NCI-H460 (cell line): ENCODE measurements around the gene PDE6D. TPM values are rescaled to one million over a fixed set of nuclear protein-coding genes. Genes with fewer than 3 reads are reported as not detected.

Experiments
- DNase-seq: peaks from one replicate; pipeline ENCODE4 v3.0.0-alpha.2; 2016; ENCODE audit warnings: low read depth; ENCODE audit errors: extremely low read depth
- total RNA-seq: library from RNA; depleted of rRNA; stranded (reverse); fragments of >200 nt; shearing (Covaris generic); gene quantifications from 2 replicates; pipeline ENCODE4 v1.2.3, GENCODE V29; 2014

Gene PDE6D
- total RNA-seq, 1 experiment from 2014 or later: 32.6 TPM

DNA sequence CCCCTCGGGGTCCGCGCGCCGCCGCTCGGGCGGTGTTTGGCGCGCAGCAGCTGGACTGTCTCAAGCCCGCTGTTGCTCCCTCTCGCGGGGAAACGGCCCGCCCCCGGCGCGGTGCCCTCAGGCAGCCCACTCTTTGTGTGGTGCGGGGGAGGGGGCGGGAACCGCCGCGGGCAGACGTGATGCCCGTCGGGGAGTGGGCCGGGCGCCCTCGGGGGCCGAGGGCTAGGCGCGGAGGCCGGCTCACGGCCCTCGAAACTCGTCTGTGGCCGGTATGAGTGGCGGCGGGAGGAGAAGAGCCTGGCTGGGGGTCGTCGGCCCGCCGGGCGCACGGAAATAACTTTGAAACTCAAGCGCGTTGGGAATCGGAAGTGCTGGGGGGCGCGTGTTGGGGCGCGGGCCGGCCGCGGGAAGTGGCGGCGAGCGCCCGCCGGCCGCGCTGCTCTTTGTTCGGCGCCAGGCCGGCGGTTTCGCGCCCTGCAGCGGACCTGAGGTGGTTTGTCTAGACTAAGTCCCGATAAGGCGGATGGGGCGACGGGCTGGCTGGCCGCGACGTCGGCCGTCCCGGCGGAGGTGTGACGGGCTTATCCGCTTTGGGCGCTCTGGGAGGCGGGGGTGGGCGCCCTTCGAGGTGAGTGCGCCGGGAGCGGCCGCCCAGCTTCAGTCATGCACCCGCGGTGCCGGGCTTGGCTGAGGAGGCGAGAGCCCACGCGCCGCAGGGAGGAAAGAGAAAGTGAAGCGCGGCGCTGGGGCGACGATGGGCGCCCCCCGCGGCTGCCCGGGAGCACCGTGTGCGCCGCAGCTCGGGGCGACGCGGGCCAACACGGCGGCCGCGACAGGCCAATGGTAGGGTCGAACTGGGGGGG lies 72.1 kb downstream of the PDE6D start:
- no peak for DNase-seq

DNA sequence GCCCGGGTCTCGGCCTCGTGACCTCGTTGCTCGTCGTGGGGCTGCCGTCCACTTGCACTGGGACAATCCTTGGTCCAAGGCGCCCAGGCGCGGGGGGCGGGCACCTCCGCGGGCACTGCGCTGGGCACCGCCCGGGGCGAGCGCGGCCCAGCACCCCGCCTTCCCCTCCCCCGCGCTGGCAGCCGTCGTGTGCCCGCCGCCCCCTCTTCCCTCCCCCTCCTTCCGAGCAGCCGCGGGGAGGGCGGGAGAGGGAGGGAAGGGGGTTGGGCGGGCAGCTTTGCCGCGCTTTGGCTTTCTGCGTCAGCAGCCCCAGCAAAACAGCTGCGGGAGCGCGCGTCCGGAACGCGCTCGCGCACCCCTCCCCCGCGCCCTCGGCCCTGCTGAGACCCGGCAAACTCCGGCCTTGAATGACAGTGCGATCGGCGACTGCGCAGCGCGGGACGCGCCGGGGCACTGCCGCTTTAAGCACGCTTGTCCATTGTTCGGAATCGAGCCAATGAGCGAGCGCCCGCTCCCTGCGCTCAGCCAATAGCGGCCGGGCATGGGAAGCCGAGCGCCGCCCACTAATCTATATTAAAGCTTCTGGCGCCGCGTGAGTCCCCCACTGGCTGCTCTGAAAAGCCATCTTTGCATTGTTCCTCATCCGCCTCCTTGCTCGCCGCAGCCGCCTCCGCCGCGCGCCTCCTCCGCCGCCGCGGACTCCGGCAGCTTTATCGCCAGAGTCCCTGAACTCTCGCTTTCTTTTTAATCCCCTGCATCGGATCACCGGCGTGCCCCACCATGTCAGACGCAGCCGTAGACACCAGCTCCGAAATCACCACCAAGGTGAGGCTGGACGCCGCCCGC lies 72.9 kb downstream of the PDE6D start, which contains the start of gene PTMA:
Gene PTMA, plus strand, starts transcription at position 599 of the 846 bp plus-strand sequence. Its CDS starts 182 bp downstream, at position 781.
- DNase-seq: peak; percentile 99

DNA sequence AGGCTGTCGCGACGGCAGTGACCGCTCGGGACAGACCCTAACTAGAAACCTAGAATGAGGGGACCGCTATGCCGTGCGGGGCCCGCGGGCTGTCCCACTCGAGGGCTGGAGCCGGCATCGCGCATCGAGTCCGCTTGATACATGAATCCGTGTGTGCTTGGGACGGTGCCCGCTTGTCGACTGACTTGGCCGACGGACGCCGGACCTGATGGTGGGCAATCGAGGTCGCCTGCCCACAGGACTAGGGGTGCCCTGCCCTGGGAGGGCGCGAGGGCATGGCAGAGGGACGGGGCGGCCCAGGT lies 73.5 kb downstream of the PDE6D start:
- no peak for DNase-seq

DNA sequence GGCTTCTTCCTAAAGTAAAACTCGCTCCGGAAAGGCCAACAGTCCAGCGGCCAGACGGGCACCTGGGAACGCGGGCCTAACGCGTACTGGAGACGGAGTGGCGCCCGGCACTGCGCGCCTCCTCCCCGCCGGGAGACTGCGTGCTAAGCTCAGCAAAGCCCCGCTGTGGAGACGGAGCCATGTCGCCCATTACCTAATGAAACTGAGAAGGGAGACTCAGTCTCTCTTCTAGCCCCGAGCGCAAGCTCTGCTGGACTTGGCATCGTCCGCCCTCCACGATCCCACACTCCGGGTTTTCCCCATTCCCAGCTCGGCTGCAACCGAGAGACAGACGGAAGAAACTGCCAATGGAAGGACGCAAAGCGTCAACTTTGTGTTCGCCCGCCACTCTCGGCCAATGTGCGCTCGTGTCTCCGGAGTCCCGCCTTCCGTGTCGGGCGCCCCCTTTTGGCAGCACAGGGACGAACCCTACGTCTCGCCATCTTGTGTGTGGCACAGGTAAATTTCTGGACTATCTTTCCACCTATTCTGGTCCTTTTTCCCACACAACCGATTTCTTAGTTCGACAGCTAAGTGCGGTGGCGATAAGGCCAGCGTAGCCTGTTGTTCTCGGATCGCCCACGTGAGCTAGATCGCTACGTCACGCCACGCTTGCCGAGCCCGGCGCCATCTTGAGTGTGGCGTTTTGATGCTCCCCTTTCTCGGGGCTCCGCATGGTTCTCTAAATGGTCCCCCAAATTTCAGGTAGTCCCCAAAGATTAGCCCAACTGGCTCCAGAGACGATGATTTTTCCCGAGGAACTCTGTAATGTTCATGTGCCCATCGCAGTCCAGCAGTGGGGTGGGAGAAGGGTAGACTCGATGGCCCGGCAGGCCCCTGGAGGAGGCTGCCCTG lies 74.1 kb downstream of the PDE6D start:
- DNase-seq: peak; percentile 98

DNA sequence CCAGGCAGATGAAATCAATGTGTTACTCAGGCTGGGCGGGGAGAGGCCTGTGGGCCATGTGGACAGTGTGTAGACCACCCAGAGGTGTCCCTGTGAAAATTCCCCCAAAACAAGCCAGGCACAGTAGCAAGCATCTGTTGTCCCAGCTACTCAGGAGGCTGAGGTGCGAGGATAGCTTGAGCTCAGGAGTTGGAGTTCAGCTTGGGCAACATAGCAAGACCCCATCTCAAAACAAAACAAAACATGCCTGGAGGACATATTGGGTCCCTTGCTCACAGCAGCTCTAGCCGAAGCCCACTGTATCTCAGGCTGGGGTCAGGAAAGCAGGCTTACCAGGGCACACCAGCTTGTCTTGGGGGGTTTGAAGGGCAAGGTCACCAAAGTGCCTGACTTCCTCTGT lies 77.1 kb downstream of the PDE6D start:
- DNase-seq: no peak

DNA sequence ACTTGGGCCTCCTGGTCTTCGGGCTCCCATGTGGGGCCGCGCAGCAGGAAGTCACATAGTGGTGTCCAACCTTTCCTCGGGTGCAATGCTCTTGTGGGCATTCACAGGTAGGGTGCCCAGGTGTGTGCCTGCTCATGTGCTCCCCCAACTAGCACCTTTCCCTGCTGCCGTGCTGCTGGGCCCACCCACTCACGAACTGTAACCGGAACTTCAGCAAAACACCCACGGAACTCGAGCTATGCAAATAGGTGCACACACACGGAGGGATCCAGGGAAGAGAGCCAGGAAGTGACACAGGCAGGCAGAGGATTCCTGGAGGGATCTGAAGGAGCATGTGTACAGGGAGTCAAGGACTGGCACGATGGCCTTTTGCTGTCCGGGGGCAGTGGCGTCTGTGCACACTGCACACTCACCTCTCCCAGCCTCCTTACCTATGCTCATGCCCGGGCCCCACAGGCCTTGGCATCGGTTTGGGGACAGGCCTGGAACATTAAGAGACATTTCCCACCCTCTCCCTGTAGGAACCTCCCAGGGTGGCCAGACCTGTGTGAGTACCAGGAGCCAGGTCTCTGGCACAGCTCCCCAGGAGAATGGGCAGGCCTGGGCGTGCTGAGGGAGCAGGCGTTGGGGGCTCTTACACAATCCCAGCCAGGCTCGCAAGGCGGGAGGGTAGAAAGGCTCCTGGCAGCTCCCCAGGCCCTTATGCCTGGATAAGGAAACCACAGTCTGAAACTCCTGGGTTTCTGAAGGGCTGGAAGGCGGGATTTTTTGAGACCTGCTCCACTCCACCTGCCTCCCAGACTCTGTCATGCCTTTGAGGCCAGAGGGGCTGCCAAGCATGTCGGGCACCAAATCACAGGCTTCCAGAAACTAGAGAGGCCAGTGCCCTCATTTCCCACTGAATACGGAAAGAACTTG lies 79.4 kb downstream of the PDE6D start:
- DNase-seq: no peak

DNA sequence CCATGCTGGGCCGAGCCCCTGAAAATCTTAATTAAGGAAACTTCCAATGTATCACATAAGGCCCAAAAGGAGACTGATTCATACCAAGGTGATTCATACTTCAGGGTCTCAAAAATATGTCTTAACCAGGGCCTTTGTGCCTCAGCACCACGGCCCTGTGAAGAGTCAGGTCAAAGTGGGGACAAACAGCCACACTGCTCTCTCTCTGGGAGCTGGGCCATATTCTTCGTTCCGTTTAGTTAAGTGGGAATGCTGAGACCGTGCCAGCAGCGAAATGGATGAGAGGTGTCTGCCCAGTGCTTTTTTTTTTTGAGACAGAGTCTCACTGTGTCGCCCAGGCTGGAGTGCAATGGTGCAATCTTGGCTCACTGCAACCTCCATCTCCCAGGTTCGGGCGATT lies 82.1 kb downstream of the PDE6D start:
- DNase-seq: no peak

DNA sequence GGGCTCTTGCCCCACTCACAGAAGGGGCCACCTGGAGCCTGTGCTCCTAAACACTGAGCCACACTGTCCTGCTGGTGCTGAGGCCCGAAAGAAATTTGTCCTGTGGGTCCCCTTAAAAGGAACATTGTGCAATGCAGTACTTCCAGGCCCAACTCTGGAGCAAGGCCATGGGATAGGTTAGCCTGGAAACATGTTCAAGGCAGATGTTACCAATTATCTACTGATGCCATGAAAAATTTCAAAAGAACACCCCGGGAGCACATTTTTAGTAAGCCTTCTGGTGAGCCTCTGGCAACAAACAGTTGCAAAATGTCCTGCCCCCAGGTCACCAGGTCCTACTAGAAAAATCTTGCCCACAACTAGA lies 85.1 kb downstream of the PDE6D start:
- DNase-seq: no peak

- no peak for DNase-seq
These were observed 87.1 kb downstream of the PDE6D start for GRCh38 chr2:231693956-231694355.

DNA sequence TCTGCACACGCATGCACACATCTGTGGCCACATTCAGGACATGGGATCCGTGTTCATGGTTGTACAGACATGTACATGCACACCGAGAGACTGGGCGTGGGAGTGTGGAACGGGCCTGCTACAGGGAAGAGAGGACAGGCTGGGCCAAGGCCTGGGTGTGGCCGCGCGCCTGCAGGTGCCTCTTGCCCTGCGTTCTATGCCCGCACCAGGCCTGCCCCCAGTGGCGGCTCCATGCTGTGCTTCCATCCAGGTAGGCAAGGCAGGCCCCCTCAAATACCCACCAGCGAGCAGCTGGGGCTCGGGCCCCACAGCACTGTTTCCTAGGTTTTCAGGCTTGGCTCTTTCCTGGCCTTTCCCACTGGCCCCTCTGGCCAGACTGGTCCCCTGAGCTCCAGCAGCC lies 88.2 kb downstream of the PDE6D start:
- no peak for DNase-seq

DNA sequence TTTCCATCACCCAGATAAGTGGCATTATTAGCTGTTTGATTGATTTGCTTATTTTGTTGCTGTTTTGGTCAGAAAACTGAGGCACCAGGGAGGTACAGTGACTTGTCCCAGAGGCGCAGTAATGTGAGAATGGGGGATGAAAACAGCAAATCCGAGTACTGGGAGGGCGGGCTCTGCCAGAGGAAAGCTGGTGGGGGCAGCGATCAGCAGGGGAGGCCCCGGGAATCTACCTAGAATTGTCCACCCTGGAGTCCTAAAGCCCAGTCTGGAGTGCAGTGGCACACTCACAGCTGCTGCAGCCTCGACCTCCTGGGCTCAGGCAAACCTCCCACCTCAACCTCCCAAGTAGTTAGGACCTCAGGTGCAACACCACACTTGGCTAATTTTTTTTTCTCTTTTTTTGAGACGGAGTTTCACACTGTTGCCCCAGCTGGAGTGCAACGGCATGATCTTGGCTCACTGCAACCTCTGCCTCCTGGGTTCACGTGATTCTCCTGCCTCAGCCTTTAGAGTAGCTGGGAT lies 89.8 kb downstream of the PDE6D start:
- DNase-seq: no peak

DNA sequence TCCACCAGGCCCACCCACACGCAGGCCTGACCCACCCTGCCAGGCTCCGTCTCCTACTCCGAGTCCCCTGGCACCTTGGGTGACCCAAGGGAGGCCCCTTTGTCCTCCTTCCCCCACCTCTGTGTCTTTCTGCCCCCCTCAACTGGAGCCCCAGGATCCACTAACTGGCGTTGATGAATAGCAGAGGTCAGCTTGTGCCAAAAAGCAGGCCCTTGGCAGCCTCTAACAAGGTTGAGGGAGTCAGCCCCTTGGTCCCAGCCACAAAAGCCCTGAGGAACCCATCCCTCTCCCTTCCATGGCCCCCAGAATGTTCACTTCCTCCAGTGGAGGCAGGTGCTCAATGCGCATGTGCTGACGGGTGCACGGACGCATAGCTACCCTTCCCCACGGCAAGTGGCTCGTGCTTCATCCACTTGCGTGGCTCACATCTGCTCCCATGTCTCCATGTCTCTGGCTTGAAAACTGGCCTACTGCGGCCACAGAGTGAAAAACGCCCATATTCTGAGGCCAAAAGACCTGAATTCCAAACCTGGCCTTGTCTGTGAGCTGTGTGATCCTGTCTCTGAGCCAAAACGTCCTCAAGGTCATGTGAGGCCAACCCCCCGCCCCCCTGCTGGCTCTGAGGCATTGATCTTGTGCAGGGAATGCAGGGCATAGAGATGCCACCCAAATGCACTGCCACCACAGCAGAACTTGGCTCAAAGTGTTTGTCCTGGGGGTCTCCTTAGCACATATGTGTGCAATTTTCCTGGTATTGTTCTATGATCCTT lies 91.8 kb downstream of the PDE6D start:
- no peak for DNase-seq

DNA sequence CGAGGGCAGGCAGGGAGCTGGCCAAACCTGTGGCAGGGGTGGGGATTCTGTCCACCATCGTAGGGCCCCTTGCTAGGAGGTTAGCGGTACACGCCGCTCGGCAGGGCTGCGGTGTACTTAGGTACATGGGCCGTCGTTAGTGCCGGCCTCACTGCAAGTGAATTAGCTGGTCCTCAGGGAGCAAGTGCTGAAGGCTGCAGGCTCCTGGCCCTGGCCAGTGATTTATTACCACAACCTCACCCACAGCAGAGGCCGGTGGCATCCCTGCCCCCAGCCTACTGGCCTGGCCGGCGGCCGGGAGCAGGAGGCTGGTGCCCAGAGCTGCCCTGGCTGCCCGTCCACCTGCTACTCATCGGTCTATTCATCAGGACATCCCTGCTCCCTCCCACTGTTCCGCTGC lies 92.4 kb downstream of the PDE6D start:
- DNase-seq: no peak

- no peak for DNase-seq
These were observed 93.1 kb downstream of the PDE6D start for GRCh38 chr2:231687961-231688360.

GRCh38 chr2:231687133-231687852 lies 93.8 kb downstream of the PDE6D start:
- DNase-seq: peak; percentile 70

DNA sequence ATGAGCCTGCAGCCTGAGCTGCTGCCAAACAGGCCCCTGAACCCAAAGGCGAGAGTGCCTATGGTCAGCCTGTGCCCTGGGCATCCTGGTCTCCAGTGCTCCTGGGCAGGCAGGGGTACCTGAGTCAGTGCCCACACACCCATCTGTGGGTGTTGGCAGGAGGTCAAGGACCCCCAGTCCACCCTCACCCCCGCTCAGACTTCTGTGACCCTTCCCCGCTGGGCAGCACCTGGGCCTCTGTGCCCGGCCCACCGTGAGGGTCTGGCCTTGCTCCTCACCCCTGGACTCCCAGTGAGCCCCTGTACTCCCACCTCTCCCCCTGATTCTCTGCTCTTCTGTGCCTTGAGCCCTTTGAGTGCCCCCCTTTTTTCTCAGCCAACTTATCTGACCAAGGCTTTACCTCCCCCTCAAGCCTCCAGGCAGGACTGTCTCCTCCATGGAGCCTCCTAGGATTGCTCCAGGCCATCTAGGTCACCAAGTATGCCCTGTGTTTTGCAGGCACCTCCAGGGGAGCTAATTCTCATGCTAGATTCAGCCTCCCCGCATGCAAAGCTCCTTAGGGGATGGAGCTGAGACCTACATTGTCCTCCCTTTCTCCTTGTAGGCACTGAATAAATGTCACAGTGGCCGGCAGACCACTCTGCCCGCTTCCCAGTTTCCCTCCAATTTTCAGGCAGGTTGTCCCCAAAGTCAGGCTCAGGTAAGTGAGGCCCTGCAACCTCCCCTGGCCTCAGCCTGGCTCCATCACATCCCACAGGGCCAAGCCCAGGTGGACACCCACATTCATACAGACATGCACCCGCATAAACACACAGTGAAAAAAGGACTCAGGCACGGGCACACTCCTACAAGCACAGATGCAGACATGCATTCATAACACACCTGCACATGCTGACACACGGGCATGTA lies 94.6 kb downstream of the PDE6D start:
- DNase-seq: no peak
